ENCODE data around the gene PFDN4.

Gene PFDN4

GRCh38 chr20:54207743-54208547 lies at the start of gene PFDN4:
Gene PFDN4 (plus strand): TSS chr20:54208087. CDS start chr20:54208101, 14 bp downstream.
- H3K4me3 ChIP-seq (ENCODE audit: low read depth, low read length), result peak within 1 kb of the TSS; percentile 94
- H3K36me3 ChIP-seq (ENCODE audit: control insufficient read depth, insufficient read depth, low read length), result peaks cover 14% of the 10 kb centered on the region
- H3K9ac ChIP-seq (ENCODE audit: low read length), result peak within 1 kb of the TSS; percentile 100
- H3K9me3 ChIP-seq (ENCODE audit: control insufficient read depth, insufficient read depth, low read depth, low read length), result no peaks in the 10 kb centered on the region
- H3K27me3 ChIP-seq (ENCODE audit: control insufficient read depth, insufficient read depth, low read length), result no peaks in the 10 kb centered on the region
- H3K4me1 ChIP-seq (ENCODE audit: control insufficient read depth, insufficient read depth, low read length), result peaks cover 10% of the 10 kb centered on the region
- H3K27ac ChIP-seq (ENCODE audit: low read depth, low read length), result peak within 1 kb of the TSS; percentile 100

DNA sequence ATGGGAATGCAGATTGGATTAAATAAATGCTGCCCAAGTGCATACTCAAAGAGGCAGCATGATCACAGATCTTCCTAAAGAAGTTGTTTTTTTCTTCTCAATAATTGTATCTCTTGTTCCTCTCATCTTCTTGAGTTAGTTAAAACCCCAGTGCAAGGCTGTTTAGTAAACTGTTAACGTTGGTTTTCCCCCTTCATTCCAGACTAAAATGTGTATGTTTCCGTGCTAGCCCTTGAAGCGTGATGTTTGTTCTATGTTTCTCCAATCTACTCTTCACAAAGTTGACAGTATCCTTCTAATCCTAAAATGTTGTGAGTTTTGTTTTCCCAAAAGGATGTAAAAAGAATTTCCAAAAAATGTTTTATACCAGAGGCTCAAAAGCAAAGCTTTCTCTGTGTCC lies 49.7 kb upstream of the PFDN4 start:
- H3K27ac ChIP-seq (ENCODE audit: low read depth, low read length), result no peak overlapping the region
- H3K4me1 ChIP-seq (ENCODE audit: control insufficient read depth, insufficient read depth, low read length), result peaks cover 3% of the 10 kb centered on the region; the same call in 1 of the 2 replicates
- no peak overlapping the region for H3K4me3 ChIP-seq (ENCODE audit: low read depth, low read length)
- no peak overlapping the region for H3K9ac ChIP-seq (ENCODE audit: low read length)
- no peaks in the 10 kb centered on the region for H3K27me3 ChIP-seq (ENCODE audit: control insufficient read depth, insufficient read depth, low read length)
- no peaks in the 10 kb centered on the region for H3K36me3 ChIP-seq (ENCODE audit: control insufficient read depth, insufficient read depth, low read length)
- H3K9me3 ChIP-seq (ENCODE audit: control insufficient read depth, insufficient read depth, low read depth, low read length), result no peaks in the 10 kb centered on the region

GRCh38 chr20:54158856-54159418 lies 49.0 kb upstream of the PFDN4 start:
- Histone ChIP-seq H3K4me3 (ENCODE audit: low read depth, low read length) (no peak overlapping the region), H3K9ac (ENCODE audit: low read length) (no peak overlapping the region), H3K27ac (ENCODE audit: low read depth, low read length) (no peak overlapping the region), H3K4me1 (ENCODE audit: control insufficient read depth, insufficient read depth, low read length) (peaks cover 3% of the 10 kb centered on the region; the same call in 1 of the 2 replicates), H3K9me3 (ENCODE audit: control insufficient read depth, insufficient read depth, low read depth, low read length) (no peaks in the 10 kb centered on the region), H3K27me3 (ENCODE audit: control insufficient read depth, insufficient read depth, low read length) (no peaks in the 10 kb centered on the region), H3K36me3 (ENCODE audit: control insufficient read depth, insufficient read depth, low read length) (no peaks in the 10 kb centered on the region)

DNA sequence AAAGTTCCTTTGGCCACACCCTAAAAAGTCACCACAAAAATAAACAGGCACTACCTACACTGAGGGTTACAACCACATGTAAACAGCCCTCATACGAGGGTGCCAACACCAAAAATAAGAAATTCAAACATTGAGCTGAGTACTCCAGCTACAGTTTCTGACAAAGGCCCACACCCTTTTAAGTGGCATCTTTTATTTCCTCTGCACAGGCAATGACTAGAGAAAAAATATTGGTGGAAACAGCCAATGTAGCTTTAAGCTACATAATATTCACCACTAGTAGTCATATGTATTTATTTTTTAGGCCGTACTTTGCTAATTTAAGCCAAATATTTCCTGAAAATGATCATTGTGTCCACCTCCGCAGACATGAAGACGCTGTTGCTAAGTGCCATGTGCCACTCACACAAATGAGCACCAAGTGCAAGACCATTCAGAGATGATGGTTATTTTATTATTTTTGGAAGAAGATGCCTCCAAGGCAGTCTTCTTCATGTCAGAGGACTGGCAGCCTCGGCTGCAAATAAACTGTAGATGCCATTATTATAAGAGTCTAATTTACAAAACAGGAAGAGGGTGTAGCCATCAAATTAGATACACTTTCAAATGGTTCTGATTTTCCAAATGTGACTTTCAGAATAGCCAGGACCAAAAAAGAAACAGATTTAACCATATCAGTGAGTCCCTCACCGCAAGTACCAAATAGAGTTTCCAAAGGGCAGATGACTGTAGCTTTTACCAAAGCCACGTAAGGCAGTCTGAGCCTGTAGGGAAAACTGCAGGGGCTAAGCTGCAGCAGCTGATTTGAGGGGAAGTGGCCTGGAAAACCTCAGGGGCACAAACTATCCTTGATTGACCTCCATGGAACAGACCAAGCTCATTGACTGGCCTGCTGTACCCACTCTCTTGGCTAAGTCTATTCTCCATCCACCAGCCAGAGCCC lies 47.6 kb upstream of the PFDN4 start:
- no peaks in the 10 kb centered on the region for H3K27me3 ChIP-seq (ENCODE audit: control insufficient read depth, insufficient read depth, low read length)
- H3K9ac ChIP-seq (ENCODE audit: low read length), result no peak overlapping the region

DNA sequence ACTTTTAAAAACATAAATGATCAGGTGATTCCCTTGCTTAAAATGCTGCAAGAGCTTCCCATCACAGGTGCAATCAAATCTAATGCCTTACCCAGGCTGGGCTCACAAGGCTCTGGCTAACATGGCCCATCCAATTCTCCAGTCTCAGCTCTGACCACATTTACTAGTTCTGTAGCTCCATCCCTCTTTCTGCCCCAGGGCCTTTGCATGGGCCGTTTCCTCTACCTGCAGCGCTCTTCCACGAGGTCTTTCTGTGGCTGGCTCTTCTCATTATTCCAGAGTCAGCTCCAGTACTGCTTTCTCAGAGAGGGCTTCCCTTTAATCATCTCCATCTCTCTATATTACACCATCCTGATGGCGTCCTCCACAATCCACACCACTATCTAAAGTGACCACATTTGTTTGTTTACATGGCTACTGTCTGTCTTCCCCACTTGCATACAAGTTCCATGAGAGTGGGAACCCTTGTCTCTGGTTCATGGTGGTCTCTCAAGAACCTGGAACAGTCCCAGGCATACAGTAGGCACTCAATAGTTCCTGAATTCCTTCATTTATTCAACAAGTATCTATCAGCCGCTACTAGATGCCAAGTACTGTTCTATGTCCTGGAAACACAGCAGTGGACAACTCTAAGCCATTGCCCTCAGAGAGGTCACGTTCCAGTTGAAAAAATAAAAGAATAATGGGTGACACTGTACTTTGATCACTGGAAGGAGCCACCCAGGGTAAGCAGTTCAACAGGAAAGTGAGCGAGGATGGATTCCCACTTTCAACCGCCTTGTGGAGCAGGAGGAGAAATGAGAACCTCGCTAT lies 46.7 kb upstream of the PFDN4 start:
- Histone ChIP-seq H3K4me3 (ENCODE audit: low read depth, low read length) (no peak overlapping the region), H3K4me1 (ENCODE audit: control insufficient read depth, insufficient read depth, low read length) (peaks cover 3% of the 10 kb centered on the region; the same call in 1 of the 2 replicates), H3K27me3 (ENCODE audit: control insufficient read depth, insufficient read depth, low read length) (no peaks in the 10 kb centered on the region), H3K27ac (ENCODE audit: low read depth, low read length) (no peak overlapping the region), H3K9ac (ENCODE audit: low read length) (no peak overlapping the region), H3K9me3 (ENCODE audit: control insufficient read depth, insufficient read depth, low read depth, low read length) (0 out of 2 replicates have a peak, but pooled peaks cover 4% of the 10 kb centered on the region), H3K36me3 (ENCODE audit: control insufficient read depth, insufficient read depth, low read length) (no peaks in the 10 kb centered on the region)

More for the DNA sequence above, 47.6 kb upstream of the PFDN4 start:
- Histone ChIP-seq H3K9me3 (ENCODE audit: control insufficient read depth, insufficient read depth, low read depth, low read length) (0 out of 2 replicates have a peak, but pooled peaks cover 4% of the 10 kb centered on the region), H3K4me1 (ENCODE audit: control insufficient read depth, insufficient read depth, low read length) (peaks cover 3% of the 10 kb centered on the region; the same call in 1 of the 2 replicates), H3K36me3 (ENCODE audit: control insufficient read depth, insufficient read depth, low read length) (no peaks in the 10 kb centered on the region), H3K27ac (ENCODE audit: low read depth, low read length) (no peak overlapping the region), H3K4me3 (ENCODE audit: low read depth, low read length) (no peak overlapping the region)

- no peaks in the 10 kb centered on the region for H3K27me3 ChIP-seq (ENCODE audit: control insufficient read depth, insufficient read depth, low read length)
- H3K27ac ChIP-seq (ENCODE audit: low read depth, low read length), result no peak overlapping the region
- H3K9ac ChIP-seq (ENCODE audit: low read length), result no peak overlapping the region
- H3K4me1 ChIP-seq (ENCODE audit: control insufficient read depth, insufficient read depth, low read length), result peaks cover 3% of the 10 kb centered on the region; the same call in 1 of the 2 replicates
- 0 out of 2 replicates have a peak, but pooled peaks cover 4% of the 10 kb centered on the region for H3K9me3 ChIP-seq (ENCODE audit: control insufficient read depth, insufficient read depth, low read depth, low read length)
- no peak overlapping the region for H3K4me3 ChIP-seq (ENCODE audit: low read depth, low read length)
- H3K36me3 ChIP-seq (ENCODE audit: control insufficient read depth, insufficient read depth, low read length), result no peaks in the 10 kb centered on the region
These were observed 46.1 kb upstream of the PFDN4 start for GRCh38 chr20:54161821-54162149.

GRCh38 chr20:54162378-54163009 lies 45.4 kb upstream of the PFDN4 start:
- H3K9me3 ChIP-seq (ENCODE audit: control insufficient read depth, insufficient read depth, low read depth, low read length), result 0 out of 2 replicates have a peak, but pooled peaks cover 4% of the 10 kb centered on the region
- no peak overlapping the region for H3K9ac ChIP-seq (ENCODE audit: low read length)
- no peaks in the 10 kb centered on the region for H3K27me3 ChIP-seq (ENCODE audit: control insufficient read depth, insufficient read depth, low read length)
- no peaks in the 10 kb centered on the region for H3K4me1 ChIP-seq (ENCODE audit: control insufficient read depth, insufficient read depth, low read length)
- no peaks in the 10 kb centered on the region for H3K36me3 ChIP-seq (ENCODE audit: control insufficient read depth, insufficient read depth, low read length)
- H3K4me3 ChIP-seq (ENCODE audit: low read depth, low read length), result no peak overlapping the region
- H3K27ac ChIP-seq (ENCODE audit: low read depth, low read length), result no peak overlapping the region

DNA sequence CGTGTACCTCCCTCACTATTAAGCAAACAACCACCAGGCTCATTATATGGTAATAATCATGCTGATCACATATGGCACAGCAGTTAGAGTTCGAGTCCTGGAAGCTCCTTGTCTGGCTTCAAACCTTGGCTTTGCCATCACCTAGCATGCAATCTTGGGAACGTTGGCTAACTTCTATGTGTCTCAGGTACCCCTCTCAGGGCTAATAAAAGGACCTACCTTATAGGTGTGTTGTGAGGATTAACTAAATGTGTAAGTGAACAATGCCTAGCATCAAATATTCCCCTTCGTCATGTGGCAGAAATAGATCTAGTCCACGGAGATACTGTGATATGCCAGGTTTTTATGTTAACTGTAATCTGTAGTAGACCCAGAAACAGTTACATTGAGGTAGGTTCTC lies 44.5 kb upstream of the PFDN4 start:
- Histone ChIP-seq H3K4me1 (ENCODE audit: control insufficient read depth, insufficient read depth, low read length) (peaks cover 5% of the 10 kb centered on the region; the same call in 1 of the 2 replicates), H3K27ac (ENCODE audit: low read depth, low read length) (no peak overlapping the region), H3K4me3 (ENCODE audit: low read depth, low read length) (no peak overlapping the region), H3K27me3 (ENCODE audit: control insufficient read depth, insufficient read depth, low read length) (peaks cover 7% of the 10 kb centered on the region), H3K36me3 (ENCODE audit: control insufficient read depth, insufficient read depth, low read length) (no peaks in the 10 kb centered on the region), H3K9me3 (ENCODE audit: control insufficient read depth, insufficient read depth, low read depth, low read length) (0 out of 2 replicates have a peak, but pooled peaks cover 4% of the 10 kb centered on the region), H3K9ac (ENCODE audit: low read length) (no peak overlapping the region)

- H3K9ac ChIP-seq (ENCODE audit: low read length), result no peak overlapping the region
- 0 out of 2 replicates have a peak, but pooled peaks cover 4% of the 10 kb centered on the region for H3K9me3 ChIP-seq (ENCODE audit: control insufficient read depth, insufficient read depth, low read depth, low read length)
- peaks cover 5% of the 10 kb centered on the region; the same call in 1 of the 2 replicates for H3K4me1 ChIP-seq (ENCODE audit: control insufficient read depth, insufficient read depth, low read length)
- H3K27me3 ChIP-seq (ENCODE audit: control insufficient read depth, insufficient read depth, low read length), result peaks cover 17% of the 10 kb centered on the region
- no peak overlapping the region for H3K27ac ChIP-seq (ENCODE audit: low read depth, low read length)
- H3K36me3 ChIP-seq (ENCODE audit: control insufficient read depth, insufficient read depth, low read length), result no peaks in the 10 kb centered on the region
- H3K4me3 ChIP-seq (ENCODE audit: low read depth, low read length), result no peak overlapping the region
These were observed 42.9 kb upstream of the PFDN4 start for GRCh38 chr20:54165014-54165413.

- H3K27me3 ChIP-seq (ENCODE audit: control insufficient read depth, insufficient read depth, low read length), result peaks cover 25% of the 10 kb centered on the region
- H3K4me1 ChIP-seq (ENCODE audit: control insufficient read depth, insufficient read depth, low read length), result peaks cover 5% of the 10 kb centered on the region; the same call in 1 of the 2 replicates
- 0 out of 2 replicates have a peak, but pooled peaks cover 4% of the 10 kb centered on the region for H3K9me3 ChIP-seq (ENCODE audit: control insufficient read depth, insufficient read depth, low read depth, low read length)
- no peak overlapping the region for H3K4me3 ChIP-seq (ENCODE audit: low read depth, low read length)
- no peak overlapping the region for H3K9ac ChIP-seq (ENCODE audit: low read length)
- H3K27ac ChIP-seq (ENCODE audit: low read depth, low read length), result no peak overlapping the region
- no peaks in the 10 kb centered on the region for H3K36me3 ChIP-seq (ENCODE audit: control insufficient read depth, insufficient read depth, low read length)
These were observed 42.1 kb upstream of the PFDN4 start for GRCh38 chr20:54165803-54166202.

Measured in HUES6 (cell line).